Neural cell (in vitro differentiated cells): Measurements from ENCODE around the gene SERINC5. TPM values are rescaled to one million over a fixed set of nuclear protein-coding genes. Genes with fewer than 3 reads are reported as not detected.

Source experiments
- H2AFZ ChIP-seq: fragments of 200-600, 300-800 bp; sonication (generic), shearing (Covaris generic); 2 replicates; pipeline ENCODE4 v1.6.0; 2014; ENCODE audit warnings: low read depth, mild to moderate bottlenecking, antibody characterized with exemption, low read length, moderate library complexity
- H3F3A ChIP-seq: fragments of 200-600 bp; shearing (Covaris generic); 2 replicates; pipeline ENCODE4 v1.6.1; 2016; ENCODE audit warnings: mild to moderate bottlenecking, moderate library complexity, mixed read lengths, antibody characterized with exemption, low read length; ENCODE audit not compliant: insufficient read depth, poor library complexity, severe bottlenecking
- H3K27ac ChIP-seq: fragments of 200-600, 300-800 bp; sonication (generic), shearing (Covaris generic); 2 replicates; pipeline ENCODE4 v1.5.1; 2014; ENCODE audit warnings: mild to moderate bottlenecking, low read length, moderate library complexity
- H3K27me3 ChIP-seq: fragments of 300-800, 200-600 bp; sonication (generic), shearing (Covaris generic); 2 replicates; pipeline ENCODE4 v1.6.0; 2014; ENCODE audit warnings: mild to moderate bottlenecking, low read depth, low read length, moderate library complexity; ENCODE audit not compliant: insufficient read depth
- H3K36me3 ChIP-seq: fragments of 300-800, 200-600 bp; sonication (generic), shearing (Covaris generic); 2 replicates; pipeline ENCODE4 v1.5.1; 2014; ENCODE audit warnings: mild to moderate bottlenecking, antibody characterized with exemption, low read length, moderate library complexity; ENCODE audit not compliant: insufficient read depth
- H3K4me2 ChIP-seq: fragments of 300-800, 200-600 bp; sonication (generic), shearing (Covaris generic); 2 replicates; pipeline ENCODE4 v1.6.0; 2014; ENCODE audit warnings: mild to moderate bottlenecking, low read length
- H3K4me3 ChIP-seq: fragments of 300-800, 200-600 bp; sonication (generic), shearing (Covaris generic); 2 replicates; pipeline ENCODE4 v1.5.1; 2014; ENCODE audit warnings: mild to moderate bottlenecking, low read length, moderate library complexity
- H3K79me2 ChIP-seq: fragments of 200-600 bp; shearing (Covaris generic); replicated peaks from 2 replicates; pipeline ENCODE4 v1.6.0; 2014; ENCODE audit warnings: mild to moderate bottlenecking, low read length, moderate library complexity; ENCODE audit not compliant: insufficient read depth
- H3K9ac ChIP-seq: fragments of 300-800, 200-600 bp; sonication (generic), shearing (Covaris generic); 2 replicates; pipeline ENCODE4 v1.6.1; 2016; ENCODE audit warnings: mild to moderate bottlenecking, low read length, mixed read lengths
- H3K9me2 ChIP-seq: fragments of 200-600 bp; shearing (Covaris generic); 2 replicates; pipeline ENCODE4 v1.6.1; 2016; ENCODE audit warnings: mild to moderate bottlenecking, low read length, mixed read lengths; ENCODE audit not compliant: insufficient read depth
- H3K9me3 ChIP-seq: fragments of 200-600, 300-800 bp; sonication (generic), shearing (Covaris generic); 2 replicates; pipeline ENCODE4 v1.6.1; 2016; ENCODE audit warnings: mild to moderate bottlenecking, mixed run types, low read length, moderate library complexity, mixed read lengths
- H4K20me1 ChIP-seq: fragments of 200-600 bp; shearing (Covaris generic); 2 replicates; pipeline ENCODE4 v1.6.1; 2016; ENCODE audit warnings: mild to moderate bottlenecking, mixed run types; ENCODE audit not compliant: insufficient read depth
- CTCF ChIP-seq: fragments of 450-650 bp; IDR thresholded peaks from 2 replicates; pipeline ENCODE4 v1.5.1; 2014; ENCODE audit warnings: antibody characterized with exemption, mild to moderate bottlenecking, moderate library complexity; ENCODE audit not compliant: poor library complexity, severe bottlenecking
- EP300 ChIP-seq: fragments of 450-650 bp; conservative IDR thresholded peaks from 2 replicates; pipeline ENCODE4 v1.6.1; 2014; ENCODE audit warnings: antibody characterized with exemption, mild to moderate bottlenecking, moderate library complexity; ENCODE audit not compliant: poor library complexity, severe bottlenecking
- EZH2 ChIP-seq: fragments of 200-600, 300-800 bp; shearing (Covaris generic), sonication (generic); IDR thresholded peaks from 2 replicates; pipeline ENCODE4 v1.6.1; 2014; ENCODE audit warnings: antibody characterized with exemption, low read length, borderline replicate concordance, mild to moderate bottlenecking; ENCODE audit not compliant: insufficient read depth, poor library complexity, severe bottlenecking
- MXI1 ChIP-seq: fragments of 450-650 bp; conservative IDR thresholded peaks from 2 replicates; pipeline ENCODE4 v1.6.1; 2014; ENCODE audit warnings: antibody characterized with exemption, mild to moderate bottlenecking; ENCODE audit not compliant: poor library complexity, severe bottlenecking
- POLR2AphosphoS5 ChIP-seq: IDR thresholded peaks from 2 replicates; pipeline ENCODE4 v1.6.1; 2012
- RAD21 ChIP-seq: fragments of 450-650 bp; conservative IDR thresholded peaks from 2 replicates; pipeline ENCODE4 v1.6.1; 2014; ENCODE audit warnings: antibody characterized with exemption, mild to moderate bottlenecking, moderate library complexity
- REST ChIP-seq: IDR thresholded peaks from 2 replicates; pipeline ENCODE4 v1.6.1; 2012; ENCODE audit warnings: borderline replicate concordance
- SMC3 ChIP-seq: fragments of 450-650 bp; conservative IDR thresholded peaks from 2 replicates; pipeline ENCODE4 v1.6.1; 2014; ENCODE audit warnings: antibody characterized with exemption, mild to moderate bottlenecking, moderate library complexity; ENCODE audit not compliant: poor library complexity
- TAF1 ChIP-seq: IDR thresholded peaks from 2 replicates; pipeline ENCODE4 v1.6.1; 2012; ENCODE audit warnings: low read depth
- polyA plus RNA-seq: library from polyadenylated mRNA; depleted of rRNA; stranded (reverse); fragments of >200 nt; gene quantifications from 2 replicates; pipeline ENCODE4 v1.2.3, GENCODE V29; 2014

Gene SERINC5
- polyA plus RNA-seq, 1 donor from 2014 or later = 5.8 TPM

- Histone ChIP-seq H2AFZ (no peak overlapping the region), H3K27me3 (no peaks in the 10 kb centered on the region), H3K4me3 (no peak overlapping the region), H3K9ac (no peak overlapping the region), H4K20me1 (no peaks in the 10 kb centered on the region), H3K4me2 (no peak overlapping the region), H3K9me3 (no peaks in the 10 kb centered on the region), H3F3A (no peaks in the 10 kb centered on the region), H3K79me2 (no peaks in the 10 kb centered on the region), H3K27ac (no peak overlapping the region), H3K36me3 (no peaks in the 10 kb centered on the region), H3K9me2 (no peaks in the 10 kb centered on the region)
- TF ChIP-seq RAD21 = no peak
- TF ChIP-seq TAF1 = no peak
- TF ChIP-seq REST = no peak
- TF ChIP-seq POLR2AphosphoS5 = no peak
- TF ChIP-seq CTCF = no peak
- no peak for TF ChIP-seq EP300
- TF ChIP-seq MXI1 = no peak
- no peak for TF ChIP-seq EZH2
- TF ChIP-seq SMC3 = no peak
These were observed 109.8 kb downstream of the SERINC5 start for GRCh38 chr5:80146046-80146445.

GRCh38 chr5:80143491-80143890 lies 112.4 kb downstream of the SERINC5 start:
- no peak overlapping the region for H2AFZ ChIP-seq
- H4K20me1 ChIP-seq = no peaks in the 10 kb centered on the region
- no peaks in the 10 kb centered on the region for H3F3A ChIP-seq
- no peaks in the 10 kb centered on the region for H3K79me2 ChIP-seq
- no peaks in the 10 kb centered on the region for H3K9me3 ChIP-seq
- no peak for TF ChIP-seq CTCF
- TF ChIP-seq POLR2AphosphoS5 = no peak
- no peak for TF ChIP-seq REST
- TF ChIP-seq RAD21 = no peak
- TF ChIP-seq MXI1 = no peak
- H3K36me3 ChIP-seq = no peaks in the 10 kb centered on the region
- no peaks in the 10 kb centered on the region for H3K27me3 ChIP-seq
- no peak overlapping the region for H3K9ac ChIP-seq
- no peak overlapping the region for H3K4me2 ChIP-seq
- no peaks in the 10 kb centered on the region for H3K9me2 ChIP-seq
- no peak overlapping the region for H3K27ac ChIP-seq
- H3K4me3 ChIP-seq = no peak overlapping the region
